Heart right ventricle (tissue), 16 donors: ENCODE data around the gene ULK4. TPM values are rescaled to one million over a fixed set of nuclear protein-coding genes. Genes with fewer than 3 reads are reported as not detected.

ENCODE experiments used
- ATAC-seq, 8 donors: fragments of 200-7000 bp; cut with Tn5 transposase; one replicate each; pipeline ENCODE4 v1.9.1; 2020; ENCODE audit warnings: mild to moderate bottlenecking in 8 of 8, moderate library complexity in 8 of 8, moderate number of reproducible peaks in 1 of 8
- DNase-seq, 2 donors: peaks; one replicate each; pipeline ENCODE4 v3.0.0-alpha.2; 2020
- H3K27ac ChIP-seq, 10 donors: fragments of 200-600 bp; sonication (generic) in 2 of 10; one replicate each; pipeline versions ENCODE4 v1.5.0 to v1.8.0; 2020 to 2022; ENCODE audit warnings: mild to moderate bottlenecking in 3 of 10
- H3K27me3 ChIP-seq, 7 donors: fragments of 200-600 bp; one replicate each; pipeline ENCODE4 v1.8.0; 2021 to 2022; ENCODE audit warnings: mild to moderate bottlenecking in 2 of 7
- H3K36me3 ChIP-seq, 9 donors: fragments of 200-600 bp; sonication (generic) in 1 of 9; one replicate each; pipeline versions ENCODE4 v1.5.0 to v1.8.0; 2020 to 2022; ENCODE audit warnings: mild to moderate bottlenecking in 2 of 9
- H3K4me1 ChIP-seq, 9 donors: fragments of 200-600 bp; sonication (generic) in 1 of 9; one replicate each; pipeline versions ENCODE4 v1.5.0 to v1.8.0; 2020 to 2022; ENCODE audit warnings: mild to moderate bottlenecking in 4 of 9
- H3K4me3 ChIP-seq, 10 donors: fragments of 200-600 bp; sonication (generic) in 2 of 10; one replicate each; pipeline versions ENCODE4 v1.5.0 to v1.8.0; 2020 to 2022; ENCODE audit warnings: mild to moderate bottlenecking in 7 of 10, moderate library complexity in 2 of 10
- H3K9me3 ChIP-seq, 11 donors: fragments of 200-600 bp in 10 of 11; sonication (generic) in 2 of 11; one replicate each; pipeline versions ENCODE4 v1.5.0 to v1.8.0; 2013 to 2022; ENCODE audit warnings: mild to moderate bottlenecking in 2 of 11, control low read depth in 1 of 11, moderate library complexity in 1 of 11
- WGBS, 2 donors: extraction: QIAGEN DNeasy Blood & Tissue Kit; methylation state at CpG; one replicate each; pipeline ENCODE4 v1.1.7; 2013; ENCODE audit warnings: inconsistent platforms in 1 of 2; 5-methylcytosine and 5-hydroxymethylcytosine counted together
- intact Hi-C, 10 donors: fragments of 100-400 bp; cut with DNase I; formaldehyde crosslinking; loops; one replicate each; pipeline versions ENCODE4 v1.11.1 to v1.14.2; 2022
- polyA plus RNA-seq, 2 donors: library from polyadenylated mRNA; stranded (reverse); fragments of 200-250 nt; gene quantifications; one replicate each; pipeline ENCODE4 v1.2.3, GENCODE V29; 2013
- total RNA-seq, 10 donors: library from RNA; stranded (reverse); fragmentation: NEBNext Ultra II Directional in 3 of 10; extraction: Animal tissue kit (Norgen Biotek cat#: 25700) in 3 of 10; gene quantifications; one replicate each; pipeline versions ENCODE4 v1.2.1 to v1.2.4, GENCODE V29; 2021 to 2023
- TF ChIP-seq, protein P1 (sequence below), 9 donors: fragments of 200-600 bp; sonication (generic) in 2 of 9; IDR thresholded peaks; one replicate each; pipeline versions ENCODE4 v1.5.0 to v1.8.0; 2021 to 2022; ENCODE audit warnings: antibody characterized with exemption in 9 of 9, mild to moderate bottlenecking in 5 of 9, moderate library complexity in 1 of 9
- donor health status: Arrhythmogenic right ventricular cardiomyopathy.
- donor health status: ischemic (EF 13 %, LVEDD 7.1; RV severe dilation, severe dysfunction).
- donor health status: healthy with polysubstance abuse.
- donor health status: DM: no; HTN: yes; CAD: no.
- donor health status: DM: no; HTN: no; CAD: no.
- donor health status: ischemic (EF 25% LVEDD 6.9; RV normal size, moderate dysfunction).
- donor health status: ischemic (EF 25% LVEDD 5.7; RV mildly dilated, moderate dysfunction).
- donor health status: healthy.
- donor health status: DM: yes; HTN: yes; CAD: no.
- donor health status: Ischemic cardiomyopathy.
- donor health status: ischemic (EF 35%, LVEDD 5.7; RV mildly dilated, moderate dysfunction).
- donor health status: nonischemic (EF 11% LVEDD 7.7; RV severe dilation, severe dysfunction).
- donor health status: DM: yes; HTN: yes; CAD: no.
- donor health status: PGD.
- donor health status: ischemic (EF 29% LVEDD 5.4; RV normal size, mild dysfunction).
- donor health status: nonischemic (EF 23%, LVEDD 6.1; RV moderate dilation, normal function).

Gene ULK4
- total and polyA plus RNA-seq, 12 donors: 1.4 to 11.4 (median 2.6) TPM

DNA sequence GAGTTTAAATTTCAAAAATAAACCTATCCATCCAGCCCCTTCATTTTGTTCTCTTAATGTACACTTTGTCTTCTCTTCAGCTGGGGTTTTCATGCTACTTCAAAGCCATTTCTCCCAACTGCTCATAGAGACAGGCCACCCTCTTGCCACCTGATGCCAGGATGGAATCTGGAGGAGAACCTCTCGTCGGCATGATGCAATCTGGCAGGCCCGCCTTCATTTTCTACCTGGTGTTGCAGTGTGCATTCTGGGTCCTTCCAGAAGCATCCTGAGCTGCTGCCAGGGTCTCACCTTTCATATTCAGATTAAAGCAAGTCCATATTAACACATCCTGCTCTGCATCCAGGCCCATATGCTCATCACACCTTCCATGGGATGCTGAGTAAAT lies 701.8 kb downstream of the ULK4 start:
- Histone ChIP-seq H3K4me1 (no peaks in the 10 kb centered on the region), H3K4me3 (no peak overlapping the region), H3K27me3 (no peaks in the 10 kb centered on the region), H3K9me3 (no peaks in the 10 kb centered on the region), H3K36me3 (no peaks in the 10 kb centered on the region), H3K27ac (no peak overlapping the region)
- no peak for DNase-seq
- TF ChIP-seq, protein P1, sequence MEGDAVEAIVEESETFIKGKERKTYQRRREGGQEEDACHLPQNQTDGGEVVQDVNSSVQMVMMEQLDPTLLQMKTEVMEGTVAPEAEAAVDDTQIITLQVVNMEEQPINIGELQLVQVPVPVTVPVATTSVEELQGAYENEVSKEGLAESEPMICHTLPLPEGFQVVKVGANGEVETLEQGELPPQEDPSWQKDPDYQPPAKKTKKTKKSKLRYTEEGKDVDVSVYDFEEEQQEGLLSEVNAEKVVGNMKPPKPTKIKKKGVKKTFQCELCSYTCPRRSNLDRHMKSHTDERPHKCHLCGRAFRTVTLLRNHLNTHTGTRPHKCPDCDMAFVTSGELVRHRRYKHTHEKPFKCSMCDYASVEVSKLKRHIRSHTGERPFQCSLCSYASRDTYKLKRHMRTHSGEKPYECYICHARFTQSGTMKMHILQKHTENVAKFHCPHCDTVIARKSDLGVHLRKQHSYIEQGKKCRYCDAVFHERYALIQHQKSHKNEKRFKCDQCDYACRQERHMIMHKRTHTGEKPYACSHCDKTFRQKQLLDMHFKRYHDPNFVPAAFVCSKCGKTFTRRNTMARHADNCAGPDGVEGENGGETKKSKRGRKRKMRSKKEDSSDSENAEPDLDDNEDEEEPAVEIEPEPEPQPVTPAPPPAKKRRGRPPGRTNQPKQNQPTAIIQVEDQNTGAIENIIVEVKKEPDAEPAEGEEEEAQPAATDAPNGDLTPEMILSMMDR (IDR thresholded peaks at IDR 0.05): no peak
- no peak for ATAC-seq
- 97 to 98% methylated on average over 3 of the region's 3 CpGs for WGBS, 2 donors
- intact Hi-C loops: no loop called here

DNA sequence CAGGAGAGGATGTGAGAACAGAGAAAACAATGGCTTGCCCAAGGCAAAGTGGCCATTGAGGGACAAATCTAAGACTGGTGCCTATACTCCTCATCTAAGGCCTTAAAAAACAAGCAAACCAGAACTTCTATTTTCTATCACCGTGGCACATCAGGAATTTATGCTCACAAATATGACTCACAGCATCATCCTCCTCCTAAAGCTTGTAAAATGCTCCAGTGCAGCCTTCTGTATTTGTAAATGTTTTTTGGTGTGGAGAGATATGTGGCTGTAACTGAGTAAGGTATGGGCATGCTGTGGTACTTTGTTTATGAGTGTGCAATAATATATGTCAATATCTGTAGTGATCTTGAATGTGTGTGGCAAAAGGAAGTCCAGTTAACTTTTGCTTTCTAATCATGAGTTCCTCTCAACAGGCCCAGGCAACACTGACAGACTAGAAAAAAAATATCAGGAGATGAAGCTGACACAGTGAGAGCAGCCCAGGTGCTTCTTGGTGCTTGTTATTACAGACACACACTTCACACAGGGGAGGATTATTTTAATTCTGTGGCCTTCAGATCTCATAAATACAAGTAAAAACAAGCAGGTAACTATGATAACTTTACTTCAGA lies 702.3 kb downstream of the ULK4 start:
- DNase-seq (no peak), ATAC-seq (no peak)
- WGBS, 2 donors: 83 to 90% methylated on average over 1 of the region's 1 CpG
- TF ChIP-seq, protein P1 (IDR thresholded peaks at IDR 0.05): no peak
- no peaks in the 10 kb centered on the region for H3K9me3 ChIP-seq
- no peak overlapping the region for H3K4me3 ChIP-seq
- intact Hi-C loops: no loop called here
- no peaks in the 10 kb centered on the region for H3K4me1 ChIP-seq
- H3K27ac ChIP-seq: no peak overlapping the region
- no peaks in the 10 kb centered on the region for H3K27me3 ChIP-seq
- H3K36me3 ChIP-seq: no peaks in the 10 kb centered on the region

DNA sequence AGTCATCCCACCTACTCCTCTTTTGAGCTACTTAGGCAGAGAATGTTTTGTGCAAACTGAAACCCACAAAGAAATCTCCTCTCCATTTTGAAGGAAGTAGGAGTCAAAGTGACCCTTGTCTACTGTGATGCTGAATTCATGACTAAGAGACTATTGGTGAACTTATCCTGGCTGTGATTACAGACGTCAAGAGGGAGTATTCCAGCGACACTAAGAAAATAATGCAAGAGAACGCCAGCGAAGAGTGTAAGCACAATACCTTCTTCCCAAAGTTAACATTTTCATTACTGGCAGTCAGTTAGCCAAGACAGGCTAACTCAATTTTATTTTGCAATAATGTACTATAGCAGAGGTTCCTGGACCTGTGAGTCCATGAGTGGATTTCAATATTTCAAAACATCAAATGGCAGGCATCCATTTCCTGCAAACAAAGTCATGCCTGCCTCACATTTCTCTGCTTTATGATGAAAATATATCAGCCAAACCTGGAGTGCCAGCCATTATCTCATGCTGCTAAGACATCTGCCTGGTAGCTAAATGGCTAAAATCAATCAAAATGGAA lies 703.6 kb downstream of the ULK4 start:
- TF ChIP-seq, protein P1 (IDR thresholded peaks at IDR 0.05): no peak
- intact Hi-C loops: no loop called here
- Histone ChIP-seq H3K27me3 (no peaks in the 10 kb centered on the region), H3K4me3 (no peak overlapping the region), H3K27ac (no peak overlapping the region), H3K9me3 (no peaks in the 10 kb centered on the region), H3K4me1 (no peaks in the 10 kb centered on the region), H3K36me3 (no peaks in the 10 kb centered on the region)
- ATAC-seq: no peak
- WGBS, 2 donors: 84 to 91% methylated on average over 4 of the region's 4 CpGs
- DNase-seq: no peak

DNA sequence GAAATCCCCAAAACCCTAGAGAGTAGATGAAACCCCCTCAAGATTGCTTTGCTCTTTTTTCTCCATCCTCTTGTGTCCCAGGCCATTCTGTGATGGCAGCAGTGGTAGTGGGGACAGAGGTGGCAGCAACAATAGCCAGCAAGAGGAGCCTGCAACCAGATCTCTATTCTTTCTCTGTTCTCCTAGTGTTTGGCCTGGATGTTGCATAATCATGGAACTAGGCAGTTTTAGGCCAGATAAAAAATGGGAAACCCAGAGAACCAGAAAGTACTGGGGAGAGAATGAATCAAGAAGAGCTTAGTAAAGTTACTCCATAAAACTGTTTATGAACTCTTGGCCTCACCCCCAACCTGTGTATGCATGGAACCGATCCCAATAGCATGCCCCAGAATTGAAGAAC lies 710.3 kb downstream of the ULK4 start:
- TF ChIP-seq, protein P1 (IDR thresholded peaks at IDR 0.05): no peak
- DNase-seq (no peak), ATAC-seq (no peak)
- Histone ChIP-seq H3K27me3 (no peaks in the 10 kb centered on the region), H3K27ac (no peak overlapping the region), H3K4me3 (no peak overlapping the region), H3K4me1 (peaks cover 0 to 28% (median 13%) of the 10 kb centered on the region in 9 donors), H3K9me3 (peaks cover 0 to 4% (median 0%) of the 10 kb centered on the region in 11 donors), H3K36me3 (no peaks in the 10 kb centered on the region)
- 97 to 100% methylated on average over 1 of the region's 1 CpG for WGBS, 2 donors
- intact Hi-C loops: no loop called here
